Effector memory CD4-positive, alpha-beta T cell (primary cell): ENCODE measurements around the gene NFIA.

Experiments used
- DNase-seq, 3 donors: peaks; one replicate each; pipeline ENCODE4 v3.0.0-alpha.2; 2020
- H3K27ac ChIP-seq: 2 replicates; pipeline ENCODE4 v1.7.0; 2013; ENCODE audit warnings: mild to moderate bottlenecking, low read length, moderate library complexity; ENCODE audit not compliant: insufficient read depth, poor library complexity, severe bottlenecking
- H3K27me3 ChIP-seq: replicated peaks from 2 replicates; pipeline ENCODE4 v1.7.0; 2013; ENCODE audit warnings: mild to moderate bottlenecking, low read length; ENCODE audit not compliant: insufficient read depth, control insufficient read depth, poor library complexity, severe bottlenecking
- H3K36me3 ChIP-seq: 2 replicates; pipeline ENCODE4 v1.7.0; 2013; ENCODE audit warnings: mild to moderate bottlenecking, low read length, moderate library complexity; ENCODE audit not compliant: control insufficient read depth, insufficient read depth
- H3K4me1 ChIP-seq: 2 replicates; pipeline ENCODE4 v1.7.0; 2013; ENCODE audit warnings: low read length, mild to moderate bottlenecking; ENCODE audit not compliant: control insufficient read depth, insufficient read depth, poor library complexity, severe bottlenecking
- H3K4me3 ChIP-seq: 2 replicates; pipeline ENCODE4 v1.7.0; 2013; ENCODE audit warnings: low read length, low read depth, mild to moderate bottlenecking; ENCODE audit not compliant: insufficient read depth, poor library complexity, severe bottlenecking
- H3K9me3 ChIP-seq: 2 replicates; pipeline ENCODE4 v1.7.0; 2013; ENCODE audit warnings: mild to moderate bottlenecking, low read length, moderate library complexity; ENCODE audit not compliant: control insufficient read depth
- total RNA-seq, 3 donors: gene quantifications; one replicate each; lab custom pipeline; 2026; lab: John Stamatoyannopoulos, UW

The NFIA gene
- total RNA-seq: 13.0 to 22.8 (median 13.8) reads per million in 3 donors

DNA sequence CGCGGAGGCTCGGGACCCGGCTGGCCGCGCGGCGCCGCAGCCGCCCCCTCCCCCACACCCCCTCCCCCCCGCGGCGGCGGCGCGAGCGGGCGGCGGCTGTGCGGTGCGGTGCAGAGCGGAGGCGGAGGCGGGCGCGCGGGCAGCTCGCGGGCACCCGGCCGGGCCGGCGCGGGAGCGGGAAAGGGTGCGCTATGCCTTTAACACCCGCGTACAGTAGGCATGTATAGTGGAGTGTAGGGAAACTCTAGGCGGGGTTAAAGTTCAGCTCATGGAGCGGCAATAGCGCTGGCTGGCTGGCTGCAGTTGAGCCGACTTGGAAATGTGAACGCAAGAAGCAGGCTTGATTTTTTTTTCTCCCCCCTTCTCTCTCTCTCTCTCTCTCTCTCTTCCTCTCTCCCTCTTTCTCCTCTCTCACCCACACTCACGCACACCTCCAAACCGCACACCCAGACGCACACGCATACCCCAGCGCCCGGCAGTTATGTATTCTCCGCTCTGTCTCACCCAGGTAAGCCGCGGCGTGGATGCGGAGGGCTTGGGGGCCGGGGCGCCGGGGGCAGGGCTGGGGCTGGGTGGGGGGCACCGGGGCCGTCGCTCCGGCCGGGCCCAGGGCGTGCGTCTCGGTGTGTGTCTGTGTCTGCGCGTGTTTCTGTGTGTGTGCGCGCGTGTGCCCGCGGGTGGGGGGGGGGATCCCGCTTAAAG is at the start of gene NFIA:
TSS of gene NFIA (plus strand) at position 251 of the 702 bp plus-strand sequence.
- H3K27ac ChIP-seq: peak within 1 kb of the TSS; percentile 47
- peak within 1 kb of the TSS; percentile 79 for H3K4me3 ChIP-seq
- H3K4me1 ChIP-seq: peaks cover 22% of the 10 kb centered on the region
- H3K9me3 ChIP-seq: no peaks in the 10 kb centered on the region
- peak; percentile 3 to 17 (median 15) for DNase-seq
- no peaks in the 10 kb centered on the region for H3K36me3 ChIP-seq
- H3K27me3 ChIP-seq: no peaks in the 10 kb centered on the region

DNA sequence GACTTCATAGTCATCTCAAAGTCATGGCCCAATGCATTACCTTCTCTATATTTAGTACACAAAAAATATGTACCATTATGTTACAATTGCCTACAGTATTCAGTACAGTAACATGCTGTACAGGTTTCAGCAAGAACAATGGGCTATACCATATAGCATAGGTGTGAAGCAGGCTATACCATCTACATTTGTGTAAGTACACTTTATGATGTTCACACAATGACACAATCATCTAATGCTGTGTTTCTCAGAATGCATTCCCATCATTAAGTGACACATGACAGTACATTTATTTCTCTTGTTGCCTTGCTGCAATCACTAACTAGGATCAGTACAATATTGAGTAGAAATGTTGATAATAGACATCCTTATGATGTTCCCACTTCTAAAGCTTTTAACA is 46.5 kb upstream of the NFIA start:
- H3K9me3 ChIP-seq: no peaks in the 10 kb centered on the region
- H3K27ac ChIP-seq: no peak overlapping the region
- no peak overlapping the region for H3K4me3 ChIP-seq
- no peaks in the 10 kb centered on the region for H3K27me3 ChIP-seq
- no peaks in the 10 kb centered on the region for H3K4me1 ChIP-seq
- no peak for DNase-seq
- H3K36me3 ChIP-seq: no peaks in the 10 kb centered on the region

DNA sequence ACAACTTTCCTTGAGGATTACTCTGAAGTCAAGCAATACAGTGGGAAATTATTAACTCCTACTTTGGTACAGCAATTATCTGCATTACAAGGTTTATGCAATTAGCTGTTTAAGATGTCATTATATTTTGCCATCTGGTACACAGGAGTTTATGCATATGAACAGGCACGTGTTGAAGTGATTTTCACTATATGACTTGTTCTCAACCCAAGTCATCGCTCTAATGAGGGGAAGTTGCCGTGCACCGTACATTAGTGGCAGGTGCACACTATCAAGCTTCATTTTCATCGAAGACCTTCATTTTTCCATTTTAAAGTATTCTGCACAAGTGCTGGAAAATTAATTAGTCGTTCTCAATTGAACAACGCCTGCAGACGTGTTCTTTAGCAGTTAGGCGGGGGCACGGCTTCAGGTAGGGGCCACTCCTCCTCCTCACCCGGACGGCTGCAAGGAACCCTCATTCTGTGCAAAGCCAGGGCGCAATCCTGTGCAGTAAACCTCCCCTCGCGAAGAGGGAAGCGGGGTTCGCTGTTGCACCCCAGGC is 39.8 kb upstream of the NFIA start:
- Histone ChIP-seq H3K4me3 (peak overlapping the region; percentile 67), H3K4me1 (peaks cover 9% of the 10 kb centered on the region), H3K27me3 (peaks cover 8% of the 10 kb centered on the region), H3K36me3 (no peaks in the 10 kb centered on the region), H3K9me3 (no peaks in the 10 kb centered on the region), H3K27ac (no peak overlapping the region)
- DNase-seq: no peak

DNA sequence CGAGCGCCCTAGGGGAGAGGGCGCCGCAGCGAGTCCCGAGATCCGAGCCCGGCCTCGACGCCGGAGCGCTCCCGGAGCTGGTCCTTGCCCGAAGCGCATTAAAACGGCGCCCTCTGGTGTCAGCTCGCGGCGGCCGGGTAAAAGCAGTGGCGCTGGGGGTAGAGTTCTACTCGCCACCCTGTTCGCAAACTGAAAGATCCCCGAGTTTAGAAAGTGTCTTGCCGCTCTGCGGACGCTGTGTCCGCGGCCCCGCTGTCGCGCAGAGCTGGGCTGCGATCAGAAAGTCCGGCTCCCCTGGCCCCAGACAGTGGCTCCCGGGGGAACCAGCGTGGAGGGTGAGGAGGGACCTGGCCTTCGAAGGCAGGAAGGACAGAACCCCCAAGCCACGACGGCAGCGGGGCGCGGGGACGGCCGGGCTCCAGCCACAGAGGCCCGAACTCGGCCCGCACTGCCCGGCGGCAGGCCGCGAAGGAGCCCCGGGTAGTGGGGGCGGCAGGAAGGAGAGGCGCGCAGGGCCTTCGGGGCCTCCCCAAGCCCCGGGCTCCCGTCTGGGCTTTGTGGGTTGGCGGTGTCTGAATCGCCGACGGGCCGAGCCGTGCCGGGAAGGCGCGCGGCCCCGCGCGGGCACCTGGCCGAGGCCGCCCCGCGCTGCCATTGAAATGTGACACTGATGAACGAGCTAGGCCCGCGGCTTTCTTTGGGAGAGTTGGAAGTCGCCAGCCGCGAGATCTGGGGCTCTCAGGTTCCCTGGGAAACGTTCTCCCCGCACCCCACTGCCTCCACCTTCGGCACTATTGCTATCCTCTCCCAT is 39.1 kb upstream of the NFIA start:
- Histone ChIP-seq H3K9me3 (no peaks in the 10 kb centered on the region), H3K4me3 (peak overlapping the region; percentile 67), H3K4me1 (peaks cover 9% of the 10 kb centered on the region), H3K27me3 (peaks cover 8% of the 10 kb centered on the region), H3K36me3 (no peaks in the 10 kb centered on the region), H3K27ac (no peak overlapping the region)
- peak; percentile 47 to 69 (median 61) for DNase-seq

DNA sequence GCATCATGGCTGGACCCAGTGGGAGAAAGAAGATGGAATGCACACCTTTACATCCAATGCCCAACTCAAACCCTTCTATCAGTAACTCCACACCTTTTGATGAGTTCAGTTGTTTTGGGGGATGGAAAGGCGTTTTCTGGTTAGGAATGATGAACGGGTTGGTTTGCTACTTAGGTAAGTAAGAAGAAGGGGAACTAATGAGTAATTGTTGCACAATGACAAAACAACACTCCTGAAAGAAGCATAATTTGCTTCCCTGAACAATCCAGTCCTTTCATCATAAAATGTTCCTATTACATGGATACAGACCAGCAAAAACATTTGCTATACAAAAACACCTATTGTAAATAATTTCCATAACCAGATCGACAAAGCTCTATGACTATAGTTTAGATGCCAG is 35.9 kb upstream of the NFIA start:
- no peaks in the 10 kb centered on the region for H3K9me3 ChIP-seq
- no peaks in the 10 kb centered on the region for H3K36me3 ChIP-seq
- DNase-seq: no peak
- H3K4me1 ChIP-seq: peaks cover 9% of the 10 kb centered on the region
- H3K27me3 ChIP-seq: peaks cover 8% of the 10 kb centered on the region
- no peak overlapping the region for H3K27ac ChIP-seq
- no peak overlapping the region for H3K4me3 ChIP-seq

DNA sequence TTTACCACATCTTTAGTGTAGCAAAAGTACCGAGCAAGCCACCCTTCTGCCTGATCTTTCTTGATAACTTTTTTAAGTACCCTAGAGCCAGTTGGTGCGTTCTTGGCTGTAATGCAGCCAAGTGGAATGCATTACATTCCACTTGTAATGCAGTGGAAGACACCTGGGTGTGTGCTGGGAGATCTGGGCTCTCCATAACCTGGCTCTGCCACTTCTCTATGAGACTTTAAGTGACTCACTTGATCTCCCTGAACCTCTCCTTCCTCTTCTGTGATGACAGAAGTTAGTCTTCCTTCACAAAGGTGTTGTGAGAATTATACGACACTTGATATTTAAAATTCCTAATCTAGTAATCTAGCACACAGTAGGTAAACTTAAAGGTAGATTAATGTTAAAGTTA is 35.3 kb upstream of the NFIA start:
- Histone ChIP-seq H3K36me3 (no peaks in the 10 kb centered on the region), H3K27me3 (peaks cover 13% of the 10 kb centered on the region), H3K4me3 (no peak overlapping the region), H3K9me3 (no peaks in the 10 kb centered on the region), H3K27ac (no peak overlapping the region), H3K4me1 (peaks cover 9% of the 10 kb centered on the region)
- no peak for DNase-seq

DNA sequence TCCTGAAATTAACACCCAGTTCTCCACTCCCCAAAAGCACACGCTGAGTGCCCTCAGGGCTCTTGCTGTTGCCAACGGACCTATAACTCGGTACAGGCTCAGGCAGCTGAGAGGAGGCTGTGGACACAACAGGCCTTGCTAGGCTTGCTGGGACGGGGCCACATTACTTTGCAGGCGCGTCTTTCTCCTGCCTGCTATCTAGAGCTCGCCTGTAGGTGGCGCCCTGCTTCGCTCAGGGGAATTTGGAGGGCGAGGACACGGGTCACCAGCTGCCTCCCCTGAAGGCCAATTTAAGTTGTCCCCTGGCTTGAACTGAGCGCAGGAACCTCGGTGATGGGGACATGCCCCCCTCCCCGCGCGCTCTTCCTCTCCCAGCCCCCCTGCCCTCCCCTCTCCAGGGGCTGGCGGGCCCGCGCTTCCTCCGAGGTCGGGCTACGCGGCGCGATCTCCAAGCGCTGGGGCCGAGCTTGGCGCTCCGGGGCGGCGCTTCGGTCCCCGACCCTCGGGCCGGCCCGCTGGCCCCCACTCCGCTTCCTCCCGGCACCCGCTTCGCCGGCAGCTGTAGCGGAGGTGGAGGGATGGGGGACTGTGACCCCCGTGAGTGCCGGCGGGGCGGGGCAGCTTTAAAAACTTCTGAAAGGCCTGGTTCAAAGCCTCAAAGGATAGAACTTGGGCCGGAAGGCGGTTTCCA is 32.4 kb upstream of the NFIA start:
- peak; percentile 71 to 76 (median 74) for DNase-seq
- H3K27me3 ChIP-seq: peaks cover 7% of the 10 kb centered on the region
- peak overlapping the region; percentile 84 for H3K4me3 ChIP-seq
- no peaks in the 10 kb centered on the region for H3K36me3 ChIP-seq
- no peak overlapping the region for H3K27ac ChIP-seq
- H3K4me1 ChIP-seq: peaks cover 17% of the 10 kb centered on the region
- H3K9me3 ChIP-seq: no peaks in the 10 kb centered on the region

DNA sequence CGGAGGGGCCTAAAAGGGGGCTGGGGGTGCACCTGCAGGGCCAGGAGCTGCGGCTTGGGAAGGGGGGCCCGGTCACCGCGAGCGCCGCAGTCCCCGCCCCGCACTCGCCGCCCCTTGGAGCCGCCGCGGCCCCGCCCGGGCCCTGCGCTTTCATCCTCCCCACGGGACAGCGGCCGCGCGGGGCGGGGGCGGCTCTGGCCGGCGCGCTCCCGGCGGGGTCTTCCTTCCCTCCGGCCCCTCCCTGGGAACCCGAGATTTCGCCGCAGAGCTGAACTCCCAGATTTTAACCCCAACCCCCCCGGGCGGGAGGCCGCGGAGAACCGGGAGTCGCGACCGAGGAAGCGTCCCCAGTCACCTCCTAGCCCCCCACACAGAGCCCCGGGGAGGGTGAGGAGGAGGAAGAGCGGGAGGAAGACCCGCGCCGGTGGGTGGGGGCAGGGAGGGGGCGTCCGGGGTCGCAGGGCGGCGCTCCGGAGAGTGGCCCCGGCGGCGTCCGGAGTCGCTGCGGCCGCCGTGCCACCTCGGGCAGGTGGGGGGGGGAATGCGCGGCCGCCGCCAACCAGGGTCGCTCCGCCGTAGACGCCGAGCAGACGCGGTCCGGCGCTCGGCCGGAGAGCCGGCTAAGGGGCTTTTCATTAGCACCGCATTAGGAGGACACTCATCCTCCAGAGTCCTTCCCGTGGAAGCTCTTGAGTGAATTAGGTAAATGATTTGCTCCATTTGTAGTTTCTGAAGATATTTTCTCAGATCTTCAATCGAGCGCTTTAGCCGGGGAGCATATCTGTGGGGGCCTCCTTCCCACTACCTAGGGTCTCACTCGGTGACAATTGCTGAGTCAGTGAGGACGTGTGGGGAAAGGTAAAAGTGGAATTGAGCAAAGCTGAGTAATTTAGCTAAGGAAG is 31.6 kb upstream of the NFIA start:
- Histone ChIP-seq H3K27ac (no peak overlapping the region), H3K4me1 (peaks cover 17% of the 10 kb centered on the region), H3K27me3 (peaks cover 7% of the 10 kb centered on the region), H3K36me3 (no peaks in the 10 kb centered on the region), H3K4me3 (peak overlapping the region; percentile 84), H3K9me3 (no peaks in the 10 kb centered on the region)
- DNase-seq: peak in 1 of 3 donors; percentile 11

DNA sequence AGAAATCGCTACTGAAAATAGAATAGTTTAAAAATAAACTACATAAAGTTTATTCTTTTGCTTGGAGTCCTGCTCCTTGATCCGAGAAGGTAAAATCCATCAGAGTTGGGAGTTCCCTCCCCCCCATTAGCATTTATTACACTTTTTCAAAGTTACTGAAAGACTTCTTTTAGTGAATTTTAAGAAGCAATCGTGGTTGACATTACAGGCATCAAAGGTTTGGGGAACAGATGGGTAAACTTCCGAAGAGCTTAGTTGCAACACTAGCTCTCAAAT is 31.0 kb upstream of the NFIA start:
- Histone ChIP-seq H3K4me3 (no peak overlapping the region), H3K36me3 (no peaks in the 10 kb centered on the region), H3K9me3 (no peaks in the 10 kb centered on the region), H3K27me3 (peaks cover 7% of the 10 kb centered on the region), H3K4me1 (peaks cover 17% of the 10 kb centered on the region), H3K27ac (no peak overlapping the region)
- no peak for DNase-seq
